Uterus (tissue), 2 donors: ENCODE measurements around the gene CD101.

Source experiments
- CTCF ChIP-seq, 4 experiments: fragments of 200-600 bp in 2 of 4; fragments of 450-650 bp in 2 of 4; sonication (generic) in 2 of 4; IDR thresholded peaks; one replicate each; pipeline ENCODE4 v1.5.1; 2016 to 2019; ENCODE audit warnings: antibody characterized with exemption in 4 of 4, mild to moderate bottlenecking in 2 of 4, moderate library complexity in 1 of 4
- POLR2A ChIP-seq, 2 donors: fragments of 450-650 bp; IDR thresholded peaks; one replicate each; pipeline ENCODE4 v1.6.1; 2016; ENCODE audit warnings: antibody characterized with exemption in 2 of 2, mild to moderate bottlenecking in 1 of 2, moderate library complexity in 1 of 2

- no peak for TF ChIP-seq CTCF (IDR thresholded peaks at IDR 0.05)
- no peak for TF ChIP-seq POLR2A (IDR thresholded peaks at IDR 0.05)
Measured at GRCh38 chr1:116971965-116972673, 29.4 kb upstream of the CD101 start.
